Measurements from ENCODE around the gene PRDM16.

The PRDM16 gene

GRCh38 chr1:3124246-3124645, 55.2 kb downstream of the PRDM16 start (continued):
- TF ChIP-seq, protein P1, sequence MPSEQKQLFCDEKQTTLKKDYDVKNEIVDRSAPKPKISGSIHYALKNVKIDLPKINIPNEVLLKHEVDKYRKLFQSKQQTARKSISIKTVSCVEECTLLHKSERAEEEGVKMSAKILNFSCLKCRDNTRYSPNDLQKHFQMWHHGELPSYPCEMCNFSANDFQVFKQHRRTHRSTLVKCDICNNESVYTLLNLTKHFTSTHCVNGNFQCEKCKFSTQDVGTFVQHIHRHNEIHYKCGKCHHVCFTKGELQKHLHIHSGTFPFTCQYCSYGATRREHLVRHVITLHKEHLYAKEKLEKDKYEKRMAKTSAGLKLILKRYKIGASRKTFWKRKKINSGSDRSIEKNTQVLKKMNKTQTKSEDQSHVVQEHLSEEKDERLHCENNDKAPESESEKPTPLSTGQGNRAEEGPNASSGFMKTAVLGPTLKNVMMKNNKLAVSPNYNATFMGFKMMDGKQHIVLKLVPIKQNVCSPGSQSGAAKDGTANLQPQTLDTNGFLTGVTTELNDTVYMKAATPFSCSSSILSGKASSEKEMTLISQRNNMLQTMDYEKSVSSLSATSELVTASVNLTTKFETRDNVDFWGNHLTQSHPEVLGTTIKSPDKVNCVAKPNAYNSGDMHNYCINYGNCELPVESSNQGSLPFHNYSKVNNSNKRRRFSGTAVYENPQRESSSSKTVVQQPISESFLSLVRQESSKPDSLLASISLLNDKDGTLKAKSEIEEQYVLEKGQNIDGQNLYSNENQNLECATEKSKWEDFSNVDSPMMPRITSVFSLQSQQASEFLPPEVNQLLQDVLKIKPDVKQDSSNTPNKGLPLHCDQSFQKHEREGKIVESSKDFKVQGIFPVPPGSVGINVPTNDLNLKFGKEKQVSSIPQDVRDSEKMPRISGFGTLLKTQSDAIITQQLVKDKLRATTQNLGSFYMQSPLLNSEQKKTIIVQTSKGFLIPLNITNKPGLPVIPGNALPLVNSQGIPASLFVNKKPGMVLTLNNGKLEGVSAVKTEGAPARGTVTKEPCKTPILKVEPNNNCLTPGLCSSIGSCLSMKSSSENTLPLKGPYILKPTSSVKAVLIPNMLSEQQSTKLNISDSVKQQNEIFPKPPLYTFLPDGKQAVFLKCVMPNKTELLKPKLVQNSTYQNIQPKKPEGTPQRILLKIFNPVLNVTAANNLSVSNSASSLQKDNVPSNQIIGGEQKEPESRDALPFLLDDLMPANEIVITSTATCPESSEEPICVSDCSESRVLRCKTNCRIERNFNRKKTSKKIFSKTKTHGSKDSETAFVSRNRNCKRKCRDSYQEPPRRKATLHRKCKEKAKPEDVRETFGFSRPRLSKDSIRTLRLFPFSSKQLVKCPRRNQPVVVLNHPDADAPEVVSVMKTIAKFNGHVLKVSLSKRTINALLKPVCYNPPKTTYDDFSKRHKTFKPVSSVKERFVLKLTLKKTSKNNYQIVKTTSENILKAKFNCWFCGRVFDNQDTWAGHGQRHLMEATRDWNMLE (tag by site-specific recombination; conservative IDR thresholded peaks at IDR 0.05; ENCODE audit: low read depth), result no peak
- TF ChIP-seq KLF9 (tag by site-specific recombination; IDR thresholded peaks at IDR 0.05; ENCODE audit: low read depth) (no peak), GFI1B (tag by site-specific recombination; IDR thresholded peaks at IDR 0.05) (no peak), ZBTB1 (tag by site-specific recombination; IDR thresholded peaks at IDR 0.05) (no peak), ZNF214 (tag by site-specific recombination; IDR thresholded peaks at IDR 0.05; ENCODE audit: borderline replicate concordance) (no peak), ZNF549 (tag by site-specific recombination; IDR thresholded peaks at IDR 0.05) (no peak)
- TF ChIP-seq, protein P2, sequence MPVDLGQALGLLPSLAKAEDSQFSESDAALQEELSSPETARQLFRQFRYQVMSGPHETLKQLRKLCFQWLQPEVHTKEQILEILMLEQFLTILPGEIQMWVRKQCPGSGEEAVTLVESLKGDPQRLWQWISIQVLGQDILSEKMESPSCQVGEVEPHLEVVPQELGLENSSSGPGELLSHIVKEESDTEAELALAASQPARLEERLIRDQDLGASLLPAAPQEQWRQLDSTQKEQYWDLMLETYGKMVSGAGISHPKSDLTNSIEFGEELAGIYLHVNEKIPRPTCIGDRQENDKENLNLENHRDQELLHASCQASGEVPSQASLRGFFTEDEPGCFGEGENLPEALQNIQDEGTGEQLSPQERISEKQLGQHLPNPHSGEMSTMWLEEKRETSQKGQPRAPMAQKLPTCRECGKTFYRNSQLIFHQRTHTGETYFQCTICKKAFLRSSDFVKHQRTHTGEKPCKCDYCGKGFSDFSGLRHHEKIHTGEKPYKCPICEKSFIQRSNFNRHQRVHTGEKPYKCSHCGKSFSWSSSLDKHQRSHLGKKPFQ (tag by site-specific recombination; IDR thresholded peaks at IDR 0.05), result no peak

- Histone ChIP-seq H3K27ac (ENCODE audit: extremely low read depth, low read depth, low read length) (no peak overlapping the region), H3K9me3 (ENCODE audit: control insufficient read depth, insufficient read depth, low read depth, low read length) (no peaks in the 10 kb centered on the region), H3K4me1 (ENCODE audit: control insufficient read depth, insufficient read depth, low read length) (peaks cover 5% of the 10 kb centered on the region), H3K36me3 (ENCODE audit: control insufficient read depth in 2 of 2, insufficient read depth in 1 of 2, low read length in 2 of 2) (no peaks in the 10 kb centered on the region), H3K4me3 (ENCODE audit: low read depth, low read length) (no peak overlapping the region)
- POLR2A ChIA-PET, result no interaction called here
- CTCF ChIA-PET, result no interaction called here
- TF ChIP-seq, protein P3, sequence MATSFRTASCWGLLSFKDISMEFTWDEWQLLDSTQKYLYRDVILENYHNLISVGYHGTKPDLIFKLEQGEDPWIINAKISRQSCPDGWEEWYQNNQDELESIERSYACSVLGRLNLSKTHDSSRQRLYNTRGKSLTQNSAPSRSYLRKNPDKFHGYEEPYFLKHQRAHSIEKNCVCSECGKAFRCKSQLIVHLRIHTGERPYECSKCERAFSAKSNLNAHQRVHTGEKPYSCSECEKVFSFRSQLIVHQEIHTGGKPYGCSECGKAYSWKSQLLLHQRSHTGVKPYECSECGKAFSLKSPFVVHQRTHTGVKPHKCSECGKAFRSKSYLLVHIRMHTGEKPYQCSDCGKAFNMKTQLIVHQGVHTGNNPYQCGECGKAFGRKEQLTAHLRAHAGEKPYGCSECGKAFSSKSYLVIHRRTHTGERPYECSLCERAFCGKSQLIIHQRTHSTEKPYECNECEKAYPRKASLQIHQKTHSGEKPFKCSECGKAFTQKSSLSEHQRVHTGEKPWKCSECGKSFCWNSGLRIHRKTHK (tag by site-specific recombination; IDR thresholded peaks at IDR 0.05), result no peak
- no peak for TF ChIP-seq ZNF416 (tag by site-specific recombination; IDR thresholded peaks at IDR 0.05)
- TF ChIP-seq ZNF776 (tag by site-specific recombination; IDR thresholded peaks at IDR 0.05; ENCODE audit: borderline replicate concordance), result no peak
- TF ChIP-seq, protein P4, sequence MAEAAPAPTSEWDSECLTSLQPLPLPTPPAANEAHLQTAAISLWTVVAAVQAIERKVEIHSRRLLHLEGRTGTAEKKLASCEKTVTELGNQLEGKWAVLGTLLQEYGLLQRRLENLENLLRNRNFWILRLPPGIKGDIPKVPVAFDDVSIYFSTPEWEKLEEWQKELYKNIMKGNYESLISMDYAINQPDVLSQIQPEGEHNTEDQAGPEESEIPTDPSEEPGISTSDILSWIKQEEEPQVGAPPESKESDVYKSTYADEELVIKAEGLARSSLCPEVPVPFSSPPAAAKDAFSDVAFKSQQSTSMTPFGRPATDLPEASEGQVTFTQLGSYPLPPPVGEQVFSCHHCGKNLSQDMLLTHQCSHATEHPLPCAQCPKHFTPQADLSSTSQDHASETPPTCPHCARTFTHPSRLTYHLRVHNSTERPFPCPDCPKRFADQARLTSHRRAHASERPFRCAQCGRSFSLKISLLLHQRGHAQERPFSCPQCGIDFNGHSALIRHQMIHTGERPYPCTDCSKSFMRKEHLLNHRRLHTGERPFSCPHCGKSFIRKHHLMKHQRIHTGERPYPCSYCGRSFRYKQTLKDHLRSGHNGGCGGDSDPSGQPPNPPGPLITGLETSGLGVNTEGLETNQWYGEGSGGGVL (tag by site-specific recombination; IDR thresholded peaks at IDR 0.05), result no peak
- no peak for TF ChIP-seq ZBTB49 (tag by site-specific recombination; IDR thresholded peaks at IDR 0.05; ENCODE audit: low read depth)
- TF ChIP-seq KLF1 (tag by site-specific recombination; IDR thresholded peaks at IDR 0.05), result no peak
- no peak for TF ChIP-seq ZNF133 (tag by site-specific recombination; IDR thresholded peaks at IDR 0.05)
- TF ChIP-seq INSM2 (tag by site-specific recombination; IDR thresholded peaks at IDR 0.05), result no peak
- no peak for TF ChIP-seq MZF1 (tag by site-specific recombination; IDR thresholded peaks at IDR 0.05; ENCODE audit: borderline replicate concordance)
- TF ChIP-seq ZNF747 (tag by site-specific recombination; IDR thresholded peaks at IDR 0.05), result no peak
- TF ChIP-seq ZNF274 (IDR thresholded peaks at IDR 0.05; ENCODE audit: low read length), result no peak
- no peak for TF ChIP-seq ZNF274 (tag by site-specific recombination; IDR thresholded peaks at IDR 0.05; ENCODE audit: borderline replicate concordance)
- TF ChIP-seq ZNF791 (tag by site-specific recombination; IDR thresholded peaks at IDR 0.05), result no peak
- TF ChIP-seq ZNF2 (tag by site-specific recombination; IDR thresholded peaks at IDR 0.05), result no peak
- TF ChIP-seq, protein P2 (tag by site-specific recombination; IDR thresholded peaks at IDR 0.05), result no peak
Measured at GRCh38 chr1:3125078-3125477, 56.1 kb downstream of the PRDM16 start.
